Pancreas (tissue), 10 donors: ENCODE results near the gene NAA10. TPM values are rescaled to one million over a fixed set of nuclear protein-coding genes. Genes with fewer than 3 reads are reported as not detected.

Experiments
- ATAC-seq, 4 donors: fragments of 200-7000 bp; cut with Tn5 transposase; one replicate each; pipeline versions ENCODE4 v1.8.0 to v1.9.1; 2020; ENCODE audit warnings: mild to moderate bottlenecking in 4 of 4, moderate library complexity in 4 of 4
- DNase-seq, 6 donors: peaks; one replicate each; pipeline ENCODE4 v3.0.0-alpha.2; 2020
- FAIRE-seq: peaks from 2 replicates; lab custom pipeline; 2012; peaks lifted over from hg19 to GRCh38; lab: Jason Lieb, UNC
- H3K27ac ChIP-seq, 4 donors: fragments of 200-600 bp; sonication (generic); 1 replicate in 3 of 4; 2 replicates in 1 of 4; pipeline versions ENCODE4 v1.5.0 to v1.8.0; 2020
- H3K27me3 ChIP-seq, 4 donors: fragments of 200-600 bp; one replicate each; pipeline ENCODE4 v1.8.0; 2021
- H3K36me3 ChIP-seq, 3 donors: fragments of 200-600 bp; sonication (generic) in 1 of 3; one replicate each; pipeline versions ENCODE4 v1.5.0 to v1.8.0; 2020 to 2021
- H3K4me1 ChIP-seq, 3 donors: fragments of 200-600 bp; one replicate each; pipeline ENCODE4 v1.8.0; 2021
- H3K4me3 ChIP-seq, 4 donors: fragments of 200-600 bp; sonication (generic) in 2 of 4; one replicate each; pipeline versions ENCODE4 v1.5.0 to v1.8.0; 2020 to 2021
- H3K9me3 ChIP-seq, 4 donors: fragments of 200-600 bp; one replicate each; pipeline ENCODE4 v1.8.0; 2021
- CTCF ChIP-seq, 4 donors: fragments of 200-600 bp; sonication (generic) in 3 of 4; IDR thresholded peaks; one replicate each; pipeline versions ENCODE4 v1.5.0 to v1.8.0; 2021; ENCODE audit warnings: antibody characterized with exemption in 4 of 4
- WGBS, 2 donors: extraction: QIAGEN DNeasy Blood & Tissue Kit; methylation state at CpG; one replicate each; pipeline ENCODE4 v1.1.7; 2013; 5-methylcytosine and 5-hydroxymethylcytosine counted together
- intact Hi-C, 3 donors: fragments of 100-400 bp; cut with DNase I; formaldehyde crosslinking; loops; one replicate each; pipeline versions ENCODE4 v1.11.1 to v1.14.2; 2022
- polyA plus RNA-seq, 2 donors: library from polyadenylated mRNA; stranded (reverse); fragments of 200-250 nt; gene quantifications; one replicate each; pipeline ENCODE4 v1.2.3, GENCODE V29; 2013
- total RNA-seq, 6 donors: library from RNA; stranded (reverse); fragmentation: NEBNext Ultra II Directional in 4 of 6; extraction: Animal tissue kit (Norgen Biotek cat#: 25700) in 4 of 6; gene quantifications; one replicate each; pipeline versions ENCODE4 v1.2.1 to v1.2.4, GENCODE V29; 2021 to 2023
- donor health status: healthy with polysubstance abuse.
- donor health status: DM: no; HTN: no; CAD: no; lungs with moderate emphysema.
- donor health status: DM: no; HTN: no; CAD: no.
- donor health status: control.
- donor health status: control.
- donor health status: Bipolar disorder and iron deficiency.
- donor health status: DM: yes; HTN: yes; CAD: no.
- donor health status: DM: no; HTN: no; CAD: no.
- donor health status: DM: no; HTN: no; CAD: no.
- donor health status: DM: yes; HTN: yes; CAD: no.

NAA10 gene
- total and polyA plus RNA-seq, 8 donors = 24.5 to 115 (median 44.7) TPM

- FAIRE-seq (no peak), DNase-seq (peak in 2 of 6 donors; percentile 60 to 81), ATAC-seq (no peak)
- peaks cover 0 to 6% (median 0%) of the 10 kb centered on the region in 4 donors for H3K27me3 ChIP-seq
- H3K27ac ChIP-seq = no peak overlapping the region
- no peaks in the 10 kb centered on the region for H3K4me1 ChIP-seq
- 74 to 85% methylated on average over 32 of the region's 32 CpGs for WGBS, 2 donors
- intact Hi-C loops = no loop called here
- H3K9me3 ChIP-seq = no peaks in the 10 kb centered on the region
- no peaks in the 10 kb centered on the region for H3K36me3 ChIP-seq
- no peak for TF ChIP-seq CTCF (IDR thresholded peaks at IDR 0.05)
- no peak overlapping the region for H3K4me3 ChIP-seq
Measured at GRCh38 chrX:153905481-153906095, 29.2 kb downstream of the NAA10 start.

GRCh38 chrX:153903991-153904957, 30.6 kb downstream of the NAA10 start, which contains the start of gene AVPR2:
AVPR2 (plus strand) TSS chrX:153904673; CDS start chrX:153905146, 473 bp downstream.
- no peak within 1 kb of the TSS for H3K27ac ChIP-seq
- FAIRE-seq = no peak
- H3K4me1 ChIP-seq = no peaks in the 10 kb centered on the region
- no peak within 1 kb of the TSS for H3K4me3 ChIP-seq
- peak in 2 of 4 donors; percentile 4 to 7 for ATAC-seq
- intact Hi-C loops = no loop called here
- no peak for TF ChIP-seq CTCF (IDR thresholded peaks at IDR 0.05)
- WGBS, 2 donors = 46 to 67% methylated on average over 18 to 26 of the region's 26 CpGs
- DNase-seq = peak in 2 of 6 donors; percentile 55
- peaks cover 0 to 6% (median 0%) of the 10 kb centered on the region in 4 donors for H3K27me3 ChIP-seq
- no peaks in the 10 kb centered on the region for H3K36me3 ChIP-seq
- H3K9me3 ChIP-seq = no peaks in the 10 kb centered on the region

GRCh38 chrX:153903238-153903980, 31.4 kb downstream of the NAA10 start:
- Histone ChIP-seq H3K9me3 (no peaks in the 10 kb centered on the region), H3K4me3 (no peak overlapping the region), H3K27ac (no peak overlapping the region), H3K27me3 (peaks cover 0 to 6% (median 0%) of the 10 kb centered on the region in 4 donors), H3K4me1 (no peaks in the 10 kb centered on the region), H3K36me3 (no peaks in the 10 kb centered on the region)
- WGBS, 2 donors = 67 to 76% methylated on average over 14 to 18 of the region's 18 CpGs
- ATAC-seq (peak in 2 of 4 donors; percentile 16 to 24), DNase-seq (peak in 2 of 6 donors; percentile 46 to 53), FAIRE-seq (no peak)
- intact Hi-C loops = no loop called here
- TF ChIP-seq CTCF (IDR thresholded peaks at IDR 0.05) = no peak

- DNase-seq = peak in 1 of 6 donors; percentile 43
- Histone ChIP-seq H3K27me3 (peaks cover 0 to 6% (median 0%) of the 10 kb centered on the region in 4 donors), H3K27ac (no peak overlapping the region), H3K4me3 (no peak overlapping the region), H3K4me1 (no peaks in the 10 kb centered on the region), H3K36me3 (no peaks in the 10 kb centered on the region), H3K9me3 (no peaks in the 10 kb centered on the region)
- no peak for FAIRE-seq
- 62 to 68% methylated on average over 10 of the region's 10 CpGs for WGBS, 2 donors
- intact Hi-C loops = no loop called here
- no peak for ATAC-seq
- TF ChIP-seq CTCF (IDR thresholded peaks at IDR 0.05) = no peak
Measured at GRCh38 chrX:153902385-153902784, 32.5 kb downstream of the NAA10 start.
